ENCODE results near the gene SPTB.

Gene SPTB

GRCh38 chr14:64772397-64772950 is 107.2 kb downstream of the SPTB start:
- no peak for TF ChIP-seq POLR2A (IDR thresholded peaks at IDR 0.05; ENCODE audit: extremely low read depth, insufficient read length)
- TF ChIP-seq MAX (IDR thresholded peaks at IDR 0.05; ENCODE audit: low read depth, low read length): no peak
- TF ChIP-seq MYC (IDR thresholded peaks at IDR 0.05; ENCODE audit: low read depth, low read length): no peak
- TF ChIP-seq CTCF (IDR thresholded peaks at IDR 0.05; ENCODE audit: low read depth, low read length): no peak
- no peak for DNase-seq (ENCODE audit: low read depth)
- H3K4me3 ChIP-seq (ENCODE audit: low read depth, low read length): no peak overlapping the region

GRCh38 chr14:64771161-64771560 is 108.5 kb downstream of the SPTB start:
- H3K4me3 ChIP-seq (ENCODE audit: low read depth, low read length): no peak overlapping the region
- no peak for TF ChIP-seq MYC (IDR thresholded peaks at IDR 0.05; ENCODE audit: low read depth, low read length)
- TF ChIP-seq CTCF (IDR thresholded peaks at IDR 0.05; ENCODE audit: low read depth, low read length): no peak
- TF ChIP-seq MAX (IDR thresholded peaks at IDR 0.05; ENCODE audit: low read depth, low read length): no peak
- TF ChIP-seq POLR2A (IDR thresholded peaks at IDR 0.05; ENCODE audit: extremely low read depth, insufficient read length): no peak
- DNase-seq (ENCODE audit: low read depth): no peak

GRCh38 chr14:64770751-64771150 is 109.0 kb downstream of the SPTB start:
- no peak for DNase-seq (ENCODE audit: low read depth)
- TF ChIP-seq POLR2A (IDR thresholded peaks at IDR 0.05; ENCODE audit: extremely low read depth, insufficient read length): no peak
- no peak for TF ChIP-seq MYC (IDR thresholded peaks at IDR 0.05; ENCODE audit: low read depth, low read length)
- no peak for TF ChIP-seq MAX (IDR thresholded peaks at IDR 0.05; ENCODE audit: low read depth, low read length)
- TF ChIP-seq CTCF (IDR thresholded peaks at IDR 0.05; ENCODE audit: low read depth, low read length): no peak
- no peak overlapping the region for H3K4me3 ChIP-seq (ENCODE audit: low read depth, low read length)

GRCh38 chr14:64769096-64770020 is 110.3 kb downstream of the SPTB start:
- no peak overlapping the region for H3K4me3 ChIP-seq (ENCODE audit: low read depth, low read length)
- no peak for DNase-seq (ENCODE audit: low read depth)
- no peak for TF ChIP-seq MYC (IDR thresholded peaks at IDR 0.05; ENCODE audit: low read depth, low read length)
- no peak for TF ChIP-seq CTCF (IDR thresholded peaks at IDR 0.05; ENCODE audit: low read depth, low read length)
- no peak for TF ChIP-seq POLR2A (IDR thresholded peaks at IDR 0.05; ENCODE audit: extremely low read depth, insufficient read length)
- TF ChIP-seq MAX (IDR thresholded peaks at IDR 0.05; ENCODE audit: low read depth, low read length): no peak

GRCh38 chr14:64768401-64769095 is 111.2 kb downstream of the SPTB start:
- DNase-seq (ENCODE audit: low read depth): no peak
- H3K4me3 ChIP-seq (ENCODE audit: low read depth, low read length): no peak overlapping the region
- TF ChIP-seq CTCF (IDR thresholded peaks at IDR 0.05; ENCODE audit: low read depth, low read length): no peak
- TF ChIP-seq MYC (IDR thresholded peaks at IDR 0.05; ENCODE audit: low read depth, low read length): no peak
- TF ChIP-seq MAX (IDR thresholded peaks at IDR 0.05; ENCODE audit: low read depth, low read length): no peak
- no peak for TF ChIP-seq POLR2A (IDR thresholded peaks at IDR 0.05; ENCODE audit: extremely low read depth, insufficient read length)
